ENCODE data around the gene DICER1. TPM values are rescaled to one million over a fixed set of nuclear protein-coding genes. Genes with fewer than 3 reads are reported as not detected.

DICER1 gene
- total and polyA plus RNA-seq, 12 donors: 4.9 to 38.8 (median 27.2) TPM

DNA sequence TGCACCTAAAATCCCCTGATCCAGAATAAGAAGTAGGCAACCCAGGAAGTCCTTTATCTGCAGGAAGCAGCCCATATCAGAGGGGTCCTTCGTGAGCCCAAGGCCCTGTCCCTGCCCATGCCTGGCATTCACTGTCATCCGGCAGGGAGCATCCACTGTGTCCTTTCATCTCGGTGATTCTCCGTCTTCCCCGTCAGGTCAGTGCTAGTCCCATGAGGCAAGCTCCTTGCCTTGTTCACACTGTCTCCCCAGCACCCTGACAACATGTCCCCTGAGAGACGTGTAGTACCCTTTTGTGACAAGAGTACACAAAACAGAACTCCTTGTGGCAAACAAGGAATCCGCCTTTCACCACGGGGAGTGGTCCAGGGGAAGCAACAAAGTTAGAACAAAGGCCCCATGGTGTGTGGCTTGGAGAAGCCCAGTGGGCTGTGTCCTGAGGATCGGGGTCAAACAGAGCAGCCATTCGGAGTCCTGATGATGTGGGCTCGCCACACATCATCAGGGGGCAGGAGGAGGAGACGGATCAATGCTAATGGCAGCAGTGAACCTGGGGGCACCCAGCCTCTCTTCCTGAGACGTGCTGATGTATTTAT is 112.1 kb downstream of the DICER1 start:
- 54 to 59% methylated on average over 13 of the region's 13 CpGs for WGBS, 2 donors
- Histone ChIP-seq H3K9me3 (no peaks in the 10 kb centered on the region), H3K27ac (no peak overlapping the region), H3K36me3 (no peaks in the 10 kb centered on the region), H3K27me3 (peaks cover 0 to 25% (median 9%) of the 10 kb centered on the region in 7 donors), H3K4me1 (no peaks in the 10 kb centered on the region), H3K4me3 (no peak overlapping the region)
- ATAC-seq (no peak), DNase-seq (no peak)
- TF ChIP-seq, protein P1, sequence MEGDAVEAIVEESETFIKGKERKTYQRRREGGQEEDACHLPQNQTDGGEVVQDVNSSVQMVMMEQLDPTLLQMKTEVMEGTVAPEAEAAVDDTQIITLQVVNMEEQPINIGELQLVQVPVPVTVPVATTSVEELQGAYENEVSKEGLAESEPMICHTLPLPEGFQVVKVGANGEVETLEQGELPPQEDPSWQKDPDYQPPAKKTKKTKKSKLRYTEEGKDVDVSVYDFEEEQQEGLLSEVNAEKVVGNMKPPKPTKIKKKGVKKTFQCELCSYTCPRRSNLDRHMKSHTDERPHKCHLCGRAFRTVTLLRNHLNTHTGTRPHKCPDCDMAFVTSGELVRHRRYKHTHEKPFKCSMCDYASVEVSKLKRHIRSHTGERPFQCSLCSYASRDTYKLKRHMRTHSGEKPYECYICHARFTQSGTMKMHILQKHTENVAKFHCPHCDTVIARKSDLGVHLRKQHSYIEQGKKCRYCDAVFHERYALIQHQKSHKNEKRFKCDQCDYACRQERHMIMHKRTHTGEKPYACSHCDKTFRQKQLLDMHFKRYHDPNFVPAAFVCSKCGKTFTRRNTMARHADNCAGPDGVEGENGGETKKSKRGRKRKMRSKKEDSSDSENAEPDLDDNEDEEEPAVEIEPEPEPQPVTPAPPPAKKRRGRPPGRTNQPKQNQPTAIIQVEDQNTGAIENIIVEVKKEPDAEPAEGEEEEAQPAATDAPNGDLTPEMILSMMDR (IDR thresholded peaks at IDR 0.05): no peak
- intact Hi-C loops (cut with DNase I): no loop called here

DNA sequence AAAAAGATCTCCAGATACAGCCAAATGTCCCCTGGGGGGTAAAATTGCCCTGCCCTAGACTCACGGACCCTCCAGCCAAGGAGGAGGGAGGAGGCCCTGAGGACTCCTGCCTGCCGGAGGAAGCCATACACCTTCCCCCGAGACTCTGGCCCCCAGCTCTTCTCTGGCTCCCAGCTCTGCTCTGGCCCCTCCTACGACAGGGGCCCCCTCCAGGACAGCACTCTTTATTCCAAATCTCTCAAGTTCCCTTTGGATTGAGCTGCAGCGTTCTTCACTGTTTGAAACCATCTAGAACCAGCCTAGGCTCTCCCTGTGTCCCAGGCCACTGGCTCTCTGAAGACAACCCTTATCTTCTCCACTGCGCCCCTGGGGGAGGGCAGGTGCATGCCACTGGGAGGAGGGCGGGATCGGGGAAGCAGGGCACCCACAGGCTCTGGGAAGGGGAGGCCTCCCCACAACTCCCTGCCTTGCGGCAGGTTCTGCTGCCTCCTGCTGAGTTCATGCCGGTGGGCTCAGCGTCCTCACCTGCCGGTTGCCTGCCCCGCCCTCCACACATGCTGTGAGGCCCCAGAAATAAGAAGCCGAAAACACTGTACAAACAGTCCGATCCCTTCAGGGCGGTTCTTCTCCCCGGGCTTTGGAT is 112.7 kb downstream of the DICER1 start:
- ATAC-seq: no peak
- no peak overlapping the region for H3K4me3 ChIP-seq
- H3K9me3 ChIP-seq: no peaks in the 10 kb centered on the region
- DNase-seq: no peak
- H3K27me3 ChIP-seq: peaks cover 0 to 30% (median 9%) of the 10 kb centered on the region in 7 donors
- H3K4me1 ChIP-seq: no peaks in the 10 kb centered on the region
- no peak overlapping the region for H3K27ac ChIP-seq
- TF ChIP-seq, protein P1 (IDR thresholded peaks at IDR 0.05): no peak
- H3K36me3 ChIP-seq: no peaks in the 10 kb centered on the region
- 67 to 74% methylated on average over 17 of the region's 17 CpGs for WGBS, 2 donors
- intact Hi-C loops (cut with DNase I): no loop called here

DNA sequence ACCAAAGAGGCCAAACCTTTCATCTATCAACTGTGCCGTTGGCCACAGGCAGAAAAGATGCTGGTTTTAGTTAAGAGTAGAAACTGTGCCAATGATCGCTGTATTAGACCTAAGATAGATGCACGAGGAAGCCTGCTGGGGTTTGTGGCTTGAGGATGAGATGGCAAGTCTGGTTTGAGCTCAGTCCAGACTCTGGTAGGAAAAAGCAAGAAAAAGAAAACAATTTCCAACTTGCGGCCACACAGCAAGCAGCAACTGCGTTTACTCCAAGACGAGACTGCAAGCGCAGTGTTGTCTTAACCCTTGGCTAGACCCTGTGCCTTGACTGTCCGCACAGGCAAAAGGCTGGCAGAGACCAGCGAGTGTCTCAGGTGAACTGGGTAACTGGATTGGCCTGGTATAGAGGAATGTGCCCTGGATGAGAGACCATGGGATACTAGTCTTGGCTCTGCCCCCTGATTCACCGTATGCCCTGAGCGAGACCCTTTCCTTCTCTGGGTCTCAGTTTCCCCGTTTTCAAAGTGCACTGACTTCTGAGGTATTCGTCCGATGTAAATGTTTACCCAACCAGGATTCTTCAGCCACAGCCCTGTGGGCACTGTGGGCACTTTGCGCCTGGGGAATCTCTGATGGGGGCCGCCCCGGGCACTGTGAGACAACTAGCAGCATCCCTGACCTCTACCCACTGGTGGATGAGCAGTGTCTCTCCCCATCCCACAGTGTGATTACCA is 113.4 kb downstream of the DICER1 start:
- Histone ChIP-seq H3K4me3 (no peak overlapping the region), H3K36me3 (no peaks in the 10 kb centered on the region), H3K4me1 (no peaks in the 10 kb centered on the region), H3K9me3 (no peaks in the 10 kb centered on the region), H3K27me3 (peaks cover 0 to 30% (median 7%) of the 10 kb centered on the region in 7 donors), H3K27ac (no peak overlapping the region)
- TF ChIP-seq, protein P1 (IDR thresholded peaks at IDR 0.05): no peak
- intact Hi-C loops (cut with DNase I): no loop called here
- DNase-seq (no peak), ATAC-seq (no peak)
- WGBS, 2 donors: 87 to 88% methylated on average over 17 of the region's 17 CpGs

DNA sequence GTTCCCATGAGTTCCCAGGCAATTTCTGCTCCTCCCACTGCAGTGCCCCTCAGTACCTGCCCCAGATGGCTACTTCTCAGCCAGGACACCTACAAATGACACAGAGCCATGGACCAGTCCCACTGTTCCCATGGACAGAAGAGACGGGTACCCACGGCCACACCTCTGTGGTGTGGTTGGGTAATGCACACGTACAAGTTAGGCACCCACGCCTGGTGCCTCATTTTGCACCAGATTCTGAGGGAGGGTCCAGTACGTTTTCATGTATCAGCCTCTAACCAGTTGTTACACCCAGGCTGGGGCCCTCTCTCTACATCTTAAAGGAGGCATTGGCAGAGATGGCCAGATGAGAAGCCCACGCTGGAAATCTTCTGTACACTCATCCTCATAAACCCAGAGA is 114.0 kb downstream of the DICER1 start:
- WGBS, 2 donors: 90% methylated on average over 6 of the region's 6 CpGs
- ATAC-seq (no peak), DNase-seq (no peak)
- TF ChIP-seq, protein P1 (IDR thresholded peaks at IDR 0.05): no peak
- Histone ChIP-seq H3K9me3 (no peaks in the 10 kb centered on the region), H3K4me1 (no peaks in the 10 kb centered on the region), H3K27me3 (peaks cover 0 to 30% (median 9%) of the 10 kb centered on the region in 7 donors), H3K36me3 (no peaks in the 10 kb centered on the region), H3K27ac (no peak overlapping the region), H3K4me3 (no peak overlapping the region)
- intact Hi-C loops (cut with DNase I): no loop called here
